K562 (cell line): ENCODE data around the gene RIPOR2. TPM values are rescaled to one million over a fixed set of nuclear protein-coding genes. Genes with fewer than 3 reads are reported as not detected.

ENCODE experiments used
- ATAC-seq: fragments of 200-7000 bp; cut with Tn5 transposase; 3 replicates; pipeline ENCODE4 v1.9.1; 2020; ENCODE audit warnings: moderate library complexity
- BruUV-seq: library from RNA; stranded (reverse); fragments of 400-500 nt; replicated peaks from 2 replicates; lab custom pipeline; 2021; lab: Mats Ljungman, UMichigan
- CTCF ChIA-PET: fragments of 300-600 bp; formaldehyde crosslinking; extraction: SDS; loops from one replicate; lab custom pipeline; 2021; ENCODE audit warnings: low intra/inter-chr PET ratio; lab: Yijun Ruan, JAX
- POLR2A ChIA-PET: fragments of 300-600, 350-650 bp; sonication (Branson Sonifier 250); formaldehyde crosslinking; extraction: SDS; loops from one replicate; lab custom pipeline; 2021; ENCODE audit warnings: antibody characterized with exemption, inconsistent platforms; lab: Yijun Ruan, JAX
- DNase-seq, 4 experiments: peaks; one replicate each; pipeline versions ENCODE4 v3.0.0 to v3.0.0-alpha.2; 2011 to 2018; ENCODE audit warnings: low spot score in 3 of 4, mixed read lengths in 3 of 4; ENCODE audit errors: extremely low read depth in 1 of 4
- FAIRE-seq: peaks from 2 replicates; lab custom pipeline; 2011; peaks lifted over from hg19 to GRCh38; lab: Jason Lieb, UNC
- H2AFZ ChIP-seq: 2 replicates; pipeline ENCODE4 v1.6.0; 2011; ENCODE audit warnings: low read depth, low read length, control low read depth, inconsistent platforms
- H3K27ac ChIP-seq: fragments of 200-600 bp; 3 replicates; pipeline ENCODE4 v1.8.0; 2011; ENCODE audit warnings: low read depth, mild to moderate bottlenecking, control low read depth, inconsistent platforms, low read length, moderate library complexity, mixed read lengths; ENCODE audit errors: extremely low read depth
- H3K27me3 ChIP-seq, 2 experiments: fragments of 300-600 bp in 1 of 2; 2 replicates in 1 of 2; 3 replicates in 1 of 2; pipeline versions ENCODE4 v1.6.0 to v1.8.0; 2011; ENCODE audit warnings: inconsistent platforms in 2 of 2, low read length in 2 of 2, mild to moderate bottlenecking in 1 of 2, mixed read lengths in 1 of 2, moderate library complexity in 1 of 2; ENCODE audit not compliant: control insufficient read depth in 2 of 2, insufficient read depth in 2 of 2
- H3K36me3 ChIP-seq: fragments of 300-600 bp; 3 replicates; pipeline ENCODE4 v1.8.0; 2011; ENCODE audit warnings: mild to moderate bottlenecking, low read length, inconsistent platforms; ENCODE audit not compliant: control insufficient read depth, insufficient read depth
- H3K4me1 ChIP-seq, 2 experiments: fragments of 200-600 bp in 1 of 2; replicated peaks in 1 of 2; 2 replicates in 1 of 2; 3 replicates in 1 of 2; pipeline versions ENCODE4 v1.5.1 to v1.8.0; 2011; ENCODE audit warnings: inconsistent platforms in 2 of 2, low read length in 2 of 2, mild to moderate bottlenecking in 1 of 2, mixed read lengths in 1 of 2, moderate library complexity in 1 of 2; ENCODE audit not compliant: control insufficient read depth in 2 of 2, insufficient read depth in 2 of 2
- H3K4me2 ChIP-seq: 2 replicates; pipeline ENCODE4 v1.6.1; 2011; ENCODE audit warnings: low read length, control low read depth, inconsistent platforms, mixed read lengths; ENCODE audit not compliant: insufficient read depth
- H3K4me3 ChIP-seq: fragments of 200-600 bp; sonication (generic), shearing (Covaris generic); 2 replicates; pipeline ENCODE4 v1.5.1; 2016; ENCODE audit warnings: control low read depth, inconsistent platforms
- H3K79me2 ChIP-seq: fragments of 200-600 bp; 3 replicates; pipeline ENCODE4 v1.8.0; 2011; ENCODE audit warnings: low read length, inconsistent platforms; ENCODE audit not compliant: control insufficient read depth, insufficient read depth
- H3K9ac ChIP-seq, 2 experiments: 2 replicates each; pipeline versions ENCODE4 v1.6.0 to v1.6.1; 2011; ENCODE audit warnings: low read depth in 2 of 2, low read length in 2 of 2, control low read depth in 1 of 2, inconsistent platforms in 1 of 2, mild to moderate bottlenecking in 1 of 2, mixed read lengths in 1 of 2; ENCODE audit not compliant: insufficient read depth in 1 of 2
- H3K9me1 ChIP-seq: one replicate; pipeline ENCODE4 v1.6.0; 2011; ENCODE audit warnings: inconsistent platforms, mild to moderate bottlenecking, low read length, moderate library complexity; ENCODE audit not compliant: control insufficient read depth, insufficient read depth
- H3K9me3 ChIP-seq: replicated peaks from 2 replicates; pipeline ENCODE4 v1.5.1; 2011; ENCODE audit warnings: low read depth, low read length, inconsistent platforms; ENCODE audit not compliant: control insufficient read depth, insufficient read depth
- H4K20me1 ChIP-seq: replicated peaks from 2 replicates; pipeline ENCODE4 v1.6.1; 2011; ENCODE audit warnings: low read length, inconsistent platforms, mixed read lengths; ENCODE audit not compliant: control insufficient read depth, insufficient read depth
- ARHGAP35 ChIP-seq: fragments of 450-650 bp; IDR thresholded peaks from 2 replicates; pipeline ENCODE4 v1.6.1; 2018; ENCODE audit not compliant: partially characterized antibody
- ARNT ChIP-seq, 2 experiments: fragments of 450-650 bp; IDR thresholded peaks; 2 replicates each; pipeline ENCODE4 v1.6.1; 2016; ENCODE audit warnings: mild to moderate bottlenecking in 1 of 2
- GTF2E2 ChIP-seq: fragments of 200-800 bp; sonication (Bioruptor generic); IDR thresholded peaks from 2 replicates; pipeline ENCODE4 v1.6.1; 2016; ENCODE audit warnings: missing genetic modification characterization, missing compliant biosample characterization
- NFATC3 ChIP-seq: fragments of 450-650 bp; IDR thresholded peaks from 2 replicates; pipeline ENCODE4 v1.6.1; 2017; ENCODE audit warnings: mild to moderate bottlenecking
- NRF1 ChIP-seq, 2 experiments: fragments of 450-650 bp; IDR thresholded peaks in 1 of 2; conservative IDR thresholded peaks in 1 of 2; 2 replicates each; pipeline ENCODE4 v1.6.1; 2014; ENCODE audit warnings: mild to moderate bottlenecking in 2 of 2
- SIN3A ChIP-seq, 2 experiments: fragments of 150-350 bp in 1 of 2; IDR thresholded peaks; 2 replicates each; pipeline ENCODE4 v1.6.1; 2011 to 2016; ENCODE audit warnings: borderline replicate concordance in 2 of 2, low read depth in 2 of 2, low read length in 2 of 2, mild to moderate bottlenecking in 2 of 2, moderate library complexity in 2 of 2; ENCODE audit not compliant: control insufficient read depth in 1 of 2
- SMARCC2 ChIP-seq: fragments of 450-650 bp; IDR thresholded peaks from 2 replicates; pipeline ENCODE4 v1.6.1; 2017; ENCODE audit warnings: antibody characterized with exemption, moderate library complexity, mild to moderate bottlenecking, low read depth
- ZFPM2 ChIP-seq: fragments of 250-450 bp; sonication (Bioruptor Pico); IDR thresholded peaks from 2 replicates; pipeline ENCODE4 v1.5.1; 2022; ENCODE audit warnings: mild to moderate bottlenecking
- ZNF431 ChIP-seq: sonication (generic); formaldehyde crosslinking; IDR thresholded peaks from 2 replicates; pipeline ENCODE4 v1.8.0; 2022; ENCODE audit warnings: mild to moderate bottlenecking, missing genetic modification reagents
- ZSCAN29 ChIP-seq: fragments of 450-650 bp; IDR thresholded peaks from 2 replicates; pipeline ENCODE4 v1.6.1; 2017
- WGBS: fragments of 100-300 bp; shearing (Covaris generic); methylation state at CpG from one replicate; pipeline ENCODE4 v1.1.6; 2016; ENCODE audit warnings: low coverage, mixed read lengths; ENCODE audit not compliant: insufficient coverage; ENCODE audit errors: missing lambda C conversion rate; 5-methylcytosine and 5-hydroxymethylcytosine counted together
- in situ Hi-C: fragments of 300-500 bp; cut with MboI; formaldehyde crosslinking; loops from 4 replicates; pipeline ENCODE4 v1.15.0; 2018; ENCODE audit warnings: inconsistent platforms, mixed read lengths
- intact Hi-C: fragments of 100-400 bp; cut with micrococcal nuclease; formaldehyde crosslinking; loops from 2 replicates; pipeline ENCODE4 v1.14.2; 2022
- polyA plus RNA-seq, 8 experiments: library from polyadenylated mRNA; depleted of rRNA in 4 of 8; stranded (reverse) in 5 of 8; unstranded in 3 of 8; fragments of >200 nt; fragmentation: Nextera tagmentation in 2 of 8; fragmentation: Illumina TruSeq in 1 of 8; extraction: Ambion mirVana in 2 of 8; extraction: Trizol in 1 of 8; gene quantifications; 2 replicates each; pipeline versions ENCODE4 v1.2.1 to v1.2.3, GENCODE V29; 2011 to 2014; ENCODE audit warnings: inconsistent platforms in 1 of 8, missing spikeins in 1 of 8
- total RNA-seq, 7 experiments: library from RNA; depleted of rRNA in 6 of 7; stranded (reverse); fragments of >200 nt in 6 of 7; fragmentation: Illumina TruSeq in 2 of 7; extraction: Trizol in 2 of 7; gene quantifications; 2 replicates each; pipeline versions ENCODE4 v1.2.1 to v1.2.3, GENCODE V29; 2011 to 2021; ENCODE audit warnings: low replicate concordance in 1 of 7
- TF ChIP-seq, protein P1 (sequence below): fragments of 450-650 bp; IDR thresholded peaks from 2 replicates; pipeline ENCODE4 v1.6.1; 2016; ENCODE audit warnings: low read depth
- TF ChIP-seq, protein P2 (sequence below): fragments of 250-450 bp; sonication (Bioruptor Pico); IDR thresholded peaks from 2 replicates; pipeline ENCODE4 v1.4.0; 2020
- TF ChIP-seq, protein P3 (sequence below): fragments of 450-650 bp; conservative IDR thresholded peaks from 2 replicates; pipeline ENCODE4 v1.6.1; 2016; ENCODE audit warnings: missing genetic modification characterization, low read depth, mild to moderate bottlenecking, missing compliant biosample characterization, moderate library complexity

Gene RIPOR2
- total and polyA plus RNA-seq, 9 of the 15 experiments (the other 6 are each of a cell fraction or from before 2014, with no cell fraction given), result 0.04 to 1.0 (median 0.47) TPM; not detected in 2

DNA sequence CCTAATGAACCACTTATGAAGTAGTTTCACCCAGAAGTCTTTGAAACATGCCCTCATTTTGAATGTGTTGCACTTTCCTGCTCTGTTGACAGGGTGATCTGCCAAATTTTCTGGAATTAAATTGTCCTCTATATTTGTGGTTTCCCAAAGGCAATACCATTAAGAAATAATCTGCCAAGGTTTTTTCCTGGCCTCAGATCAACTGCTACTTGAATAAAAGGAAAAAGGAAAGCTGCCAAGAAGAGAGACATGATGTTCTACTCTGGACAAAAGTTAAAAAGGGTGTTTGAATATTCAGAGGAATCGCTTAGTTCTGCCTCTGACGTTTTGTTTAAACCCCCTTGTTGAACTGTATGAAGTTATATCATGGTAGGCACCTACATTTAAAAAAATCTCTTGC, 99.7 kb downstream of the RIPOR2 start:
- Histone ChIP-seq H4K20me1 (no peaks in the 10 kb centered on the region), H3K36me3 (no peaks in the 10 kb centered on the region), H3K9ac (no peak overlapping the region), H3K27me3 (peaks cover 7 to 24% of the 10 kb centered on the region in 2 experiments; a peak in 4 of 5 replicates), H3K4me1 (no peaks in the 10 kb centered on the region), H3K4me2 (no peak overlapping the region), H3K27ac (no peak overlapping the region), H2AFZ (no peak overlapping the region), H3K9me1 (no peaks in the 10 kb centered on the region), H3K9me3 (no peaks in the 10 kb centered on the region), H3K4me3 (no peak overlapping the region), H3K79me2 (no peaks in the 10 kb centered on the region)
- no peak for FAIRE-seq
- no peak for ATAC-seq
- in situ Hi-C loops, result no loop called here
- 2% methylated on average over 2 of the region's 2 CpGs for WGBS
- no peak for DNase-seq
- POLR2A ChIA-PET, result no interaction called here
- intact Hi-C loops, result no loop called here
- CTCF ChIA-PET, result no interaction called here
- BruUV-seq, result no TSS peak
- TF ChIP-seq GTF2E2 (tag) (no peak), NFATC3 (no peak), SMARCC2 (no peak), ZNF431 (no peak), ZSCAN29 (no peak), ZFPM2 (CRISPR knock-in tag) (no peak), ARNT (IDR thresholded peaks at IDR 0.05) (no peak), NRF1 (conservative IDR thresholded peaks at IDR 0.05 in 1 of 2, IDR thresholded peaks at IDR 0.05 in 1 of 2) (no peak), ARHGAP35 (no peak), SIN3A (IDR thresholded peaks at IDR 0.05; ENCODE audit: borderline replicate concordance in 2 of 2, control insufficient read depth in 1 of 2, low read depth in 2 of 2, low read length in 2 of 2) (no peak)
- TF ChIP-seq, protein P1, sequence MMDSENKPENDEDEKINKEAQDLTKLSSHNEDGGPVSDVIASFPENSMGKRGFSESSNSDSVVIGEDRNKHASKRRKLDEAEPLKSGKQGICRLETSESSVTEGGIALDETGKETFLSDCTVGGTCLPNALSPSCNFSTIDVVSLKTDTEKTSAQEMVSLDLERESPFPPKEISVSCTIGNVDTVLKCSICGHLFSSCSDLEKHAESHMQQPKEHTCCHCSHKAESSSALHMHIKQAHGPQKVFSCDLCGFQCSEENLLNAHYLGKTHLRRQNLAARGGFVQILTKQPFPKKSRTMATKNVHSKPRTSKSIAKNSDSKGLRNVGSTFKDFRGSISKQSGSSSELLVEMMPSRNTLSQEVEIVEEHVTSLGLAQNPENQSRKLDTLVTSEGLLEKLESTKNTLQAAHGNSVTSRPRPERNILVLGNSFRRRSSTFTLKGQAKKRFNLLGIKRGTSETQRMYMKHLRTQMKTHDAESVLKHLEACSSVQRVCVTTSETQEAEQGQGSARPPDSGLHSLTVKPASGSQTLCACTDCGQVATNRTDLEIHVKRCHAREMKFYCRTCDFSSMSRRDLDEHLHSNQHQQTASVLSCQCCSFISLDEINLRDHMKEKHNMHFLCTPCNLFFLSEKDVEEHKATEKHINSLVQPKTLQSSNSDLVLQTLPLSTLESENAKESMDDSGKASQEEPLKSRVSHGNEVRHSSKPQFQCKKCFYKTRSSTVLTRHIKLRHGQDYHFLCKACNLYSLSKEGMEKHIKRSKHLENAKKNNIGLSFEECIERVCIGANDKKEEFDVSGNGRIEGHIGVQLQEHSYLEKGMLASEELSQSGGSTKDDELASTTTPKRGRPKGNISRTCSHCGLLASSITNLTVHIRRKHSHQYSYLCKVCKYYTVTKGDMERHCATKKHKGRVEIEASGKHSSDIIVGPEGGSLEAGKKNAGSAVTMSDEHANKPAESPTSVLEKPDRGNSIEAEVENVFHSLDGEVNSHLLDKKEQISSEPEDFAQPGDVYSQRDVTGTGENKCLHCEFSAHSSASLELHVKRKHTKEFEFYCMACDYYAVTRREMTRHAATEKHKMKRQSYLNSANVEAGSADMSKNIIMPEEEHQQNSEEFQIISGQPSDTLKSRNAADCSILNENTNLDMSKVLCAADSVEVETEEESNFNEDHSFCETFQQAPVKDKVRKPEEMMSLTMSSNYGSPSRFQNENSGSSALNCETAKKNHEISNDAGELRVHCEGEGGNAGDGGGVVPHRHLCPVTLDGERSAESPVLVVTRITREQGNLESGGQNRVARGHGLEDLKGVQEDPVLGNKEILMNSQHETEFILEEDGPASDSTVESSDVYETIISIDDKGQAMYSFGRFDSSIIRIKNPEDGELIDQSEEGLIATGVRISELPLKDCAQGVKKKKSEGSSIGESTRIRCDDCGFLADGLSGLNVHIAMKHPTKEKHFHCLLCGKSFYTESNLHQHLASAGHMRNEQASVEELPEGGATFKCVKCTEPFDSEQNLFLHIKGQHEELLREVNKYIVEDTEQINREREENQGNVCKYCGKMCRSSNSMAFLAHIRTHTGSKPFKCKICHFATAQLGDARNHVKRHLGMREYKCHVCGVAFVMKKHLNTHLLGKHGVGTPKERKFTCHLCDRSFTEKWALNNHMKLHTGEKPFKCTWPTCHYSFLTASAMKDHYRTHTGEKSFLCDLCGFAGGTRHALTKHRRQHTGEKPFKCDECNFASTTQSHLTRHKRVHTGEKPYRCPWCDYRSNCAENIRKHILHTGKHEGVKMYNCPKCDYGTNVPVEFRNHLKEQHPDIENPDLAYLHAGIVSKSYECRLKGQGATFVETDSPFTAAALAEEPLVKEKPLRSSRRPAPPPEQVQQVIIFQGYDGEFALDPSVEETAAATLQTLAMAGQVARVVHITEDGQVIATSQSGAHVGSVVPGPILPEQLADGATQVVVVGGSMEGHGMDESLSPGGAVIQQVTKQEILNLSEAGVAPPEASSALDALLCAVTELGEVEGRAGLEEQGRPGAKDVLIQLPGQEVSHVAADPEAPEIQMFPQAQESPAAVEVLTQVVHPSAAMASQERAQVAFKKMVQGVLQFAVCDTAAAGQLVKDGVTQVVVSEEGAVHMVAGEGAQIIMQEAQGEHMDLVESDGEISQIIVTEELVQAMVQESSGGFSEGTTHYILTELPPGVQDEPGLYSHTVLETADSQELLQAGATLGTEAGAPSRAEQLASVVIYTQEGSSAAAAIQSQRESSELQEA, result no peak
- TF ChIP-seq, protein P2, sequence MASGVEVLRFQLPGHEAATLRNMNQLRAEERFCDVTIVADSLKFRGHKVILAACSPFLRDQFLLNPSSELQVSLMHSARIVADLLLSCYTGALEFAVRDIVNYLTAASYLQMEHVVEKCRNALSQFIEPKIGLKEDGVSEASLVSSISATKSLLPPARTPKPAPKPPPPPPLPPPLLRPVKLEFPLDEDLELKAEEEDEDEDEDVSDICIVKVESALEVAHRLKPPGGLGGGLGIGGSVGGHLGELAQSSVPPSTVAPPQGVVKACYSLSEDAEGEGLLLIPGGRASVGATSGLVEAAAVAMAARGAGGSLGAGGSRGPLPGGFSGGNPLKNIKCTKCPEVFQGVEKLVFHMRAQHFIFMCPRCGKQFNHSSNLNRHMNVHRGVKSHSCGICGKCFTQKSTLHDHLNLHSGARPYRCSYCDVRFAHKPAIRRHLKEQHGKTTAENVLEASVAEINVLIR, result no peak
- TF ChIP-seq, protein P3, sequence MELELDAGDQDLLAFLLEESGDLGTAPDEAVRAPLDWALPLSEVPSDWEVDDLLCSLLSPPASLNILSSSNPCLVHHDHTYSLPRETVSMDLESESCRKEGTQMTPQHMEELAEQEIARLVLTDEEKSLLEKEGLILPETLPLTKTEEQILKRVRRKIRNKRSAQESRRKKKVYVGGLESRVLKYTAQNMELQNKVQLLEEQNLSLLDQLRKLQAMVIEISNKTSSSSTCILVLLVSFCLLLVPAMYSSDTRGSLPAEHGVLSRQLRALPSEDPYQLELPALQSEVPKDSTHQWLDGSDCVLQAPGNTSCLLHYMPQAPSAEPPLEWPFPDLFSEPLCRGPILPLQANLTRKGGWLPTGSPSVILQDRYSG, result no peak
